Left renal cortex interstitium (tissue), 4 donors: ENCODE measurements around the gene TNN. TPM values are rescaled to one million over a fixed set of nuclear protein-coding genes. Genes with fewer than 3 reads are reported as not detected.
"Not testable (repeated sequence)": the region's sequence is repeated elsewhere in the genome, so short reads cannot be mapped to it uniquely, and the experiment has no call there.

Experiments used
- DNase-seq, 4 donors: peaks; one replicate each; pipeline ENCODE4 v3.0.0-alpha.2; 2013; ENCODE audit warnings: low read depth in 4 of 4, low spot score in 2 of 4, missing footprints in 1 of 4
- polyA plus RNA-seq, 4 donors: library from polyadenylated mRNA; unstranded; fragments of 120-200 nt; gene quantifications; one replicate each; pipeline ENCODE4 v1.2.1, GENCODE V29; 2013; ENCODE audit not compliant: insufficient read length in 4 of 4

The TNN gene, protein sequence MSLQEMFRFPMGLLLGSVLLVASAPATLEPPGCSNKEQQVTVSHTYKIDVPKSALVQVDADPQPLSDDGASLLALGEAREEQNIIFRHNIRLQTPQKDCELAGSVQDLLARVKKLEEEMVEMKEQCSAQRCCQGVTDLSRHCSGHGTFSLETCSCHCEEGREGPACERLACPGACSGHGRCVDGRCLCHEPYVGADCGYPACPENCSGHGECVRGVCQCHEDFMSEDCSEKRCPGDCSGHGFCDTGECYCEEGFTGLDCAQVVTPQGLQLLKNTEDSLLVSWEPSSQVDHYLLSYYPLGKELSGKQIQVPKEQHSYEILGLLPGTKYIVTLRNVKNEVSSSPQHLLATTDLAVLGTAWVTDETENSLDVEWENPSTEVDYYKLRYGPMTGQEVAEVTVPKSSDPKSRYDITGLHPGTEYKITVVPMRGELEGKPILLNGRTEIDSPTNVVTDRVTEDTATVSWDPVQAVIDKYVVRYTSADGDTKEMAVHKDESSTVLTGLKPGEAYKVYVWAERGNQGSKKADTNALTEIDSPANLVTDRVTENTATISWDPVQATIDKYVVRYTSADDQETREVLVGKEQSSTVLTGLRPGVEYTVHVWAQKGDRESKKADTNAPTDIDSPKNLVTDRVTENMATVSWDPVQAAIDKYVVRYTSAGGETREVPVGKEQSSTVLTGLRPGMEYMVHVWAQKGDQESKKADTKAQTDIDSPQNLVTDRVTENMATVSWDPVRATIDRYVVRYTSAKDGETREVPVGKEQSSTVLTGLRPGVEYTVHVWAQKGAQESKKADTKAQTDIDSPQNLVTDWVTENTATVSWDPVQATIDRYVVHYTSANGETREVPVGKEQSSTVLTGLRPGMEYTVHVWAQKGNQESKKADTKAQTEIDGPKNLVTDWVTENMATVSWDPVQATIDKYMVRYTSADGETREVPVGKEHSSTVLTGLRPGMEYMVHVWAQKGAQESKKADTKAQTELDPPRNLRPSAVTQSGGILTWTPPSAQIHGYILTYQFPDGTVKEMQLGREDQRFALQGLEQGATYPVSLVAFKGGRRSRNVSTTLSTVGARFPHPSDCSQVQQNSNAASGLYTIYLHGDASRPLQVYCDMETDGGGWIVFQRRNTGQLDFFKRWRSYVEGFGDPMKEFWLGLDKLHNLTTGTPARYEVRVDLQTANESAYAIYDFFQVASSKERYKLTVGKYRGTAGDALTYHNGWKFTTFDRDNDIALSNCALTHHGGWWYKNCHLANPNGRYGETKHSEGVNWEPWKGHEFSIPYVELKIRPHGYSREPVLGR (N-terminal part only)
- 1 to 10 TPM; 2.4 to 3.0 (median 2.9) TPM for polyA plus RNA-seq

DNA sequence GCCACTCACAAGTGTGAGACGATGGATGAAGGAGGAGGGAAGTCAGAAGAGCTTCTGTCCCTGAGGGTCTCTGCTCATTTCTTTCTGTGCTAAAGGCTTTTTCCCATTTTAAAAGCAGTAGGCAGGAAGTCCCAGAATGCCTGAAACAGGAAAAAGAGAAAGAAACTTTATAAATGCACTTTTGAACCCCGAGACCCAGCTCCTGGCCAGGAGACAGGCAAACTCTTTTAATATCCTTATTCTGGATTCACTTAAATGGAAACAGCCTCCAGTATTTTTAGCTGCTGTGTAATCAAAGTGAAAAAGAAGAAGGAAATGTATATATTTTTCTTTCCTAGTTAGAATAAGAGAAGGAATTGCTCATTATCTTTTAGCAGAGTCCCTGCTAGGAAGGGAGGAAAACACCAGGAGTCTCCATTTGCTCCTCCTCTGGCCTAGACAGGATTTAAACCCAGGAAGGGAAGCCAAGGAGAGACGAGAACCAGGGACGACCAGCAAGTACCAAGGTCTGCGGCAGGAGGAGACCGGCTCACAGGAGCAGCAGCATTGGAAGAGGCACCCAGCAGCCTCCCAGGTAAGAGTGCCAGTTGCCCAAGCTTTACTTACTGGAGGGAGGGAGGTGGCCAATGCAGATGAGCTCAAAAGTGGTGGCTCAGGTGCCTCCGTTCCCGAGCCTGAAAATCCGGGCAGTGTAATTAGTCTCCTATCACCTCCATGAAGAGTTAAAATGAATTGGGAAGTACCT lies at the start of gene TNN:
TSS of gene TNN (plus strand) at position 472 of the 745 bp plus-strand sequence. CDS start 9,586 bp downstream, outside the sequence.
- DNase-seq: no peak

DNA sequence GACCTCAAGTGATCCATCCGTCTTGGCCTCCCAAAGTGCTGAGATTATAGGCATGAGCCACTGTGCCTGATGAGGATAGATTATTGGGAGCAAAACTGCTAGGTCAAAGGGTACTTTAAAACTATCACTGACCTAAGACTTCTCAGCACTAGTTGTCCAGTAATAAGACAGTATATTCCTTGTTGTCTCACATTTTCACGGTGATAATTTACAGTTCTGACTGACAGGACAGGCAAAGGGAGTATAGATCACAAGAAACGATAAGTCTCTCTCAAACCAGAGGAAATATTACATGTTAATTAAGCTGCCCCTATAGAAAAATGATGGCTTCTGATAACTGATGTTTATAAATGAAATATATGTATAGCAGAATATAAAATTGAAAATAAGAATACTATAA lies 48.1 kb upstream of the TNN start:
- DNase-seq: no peak

DNA sequence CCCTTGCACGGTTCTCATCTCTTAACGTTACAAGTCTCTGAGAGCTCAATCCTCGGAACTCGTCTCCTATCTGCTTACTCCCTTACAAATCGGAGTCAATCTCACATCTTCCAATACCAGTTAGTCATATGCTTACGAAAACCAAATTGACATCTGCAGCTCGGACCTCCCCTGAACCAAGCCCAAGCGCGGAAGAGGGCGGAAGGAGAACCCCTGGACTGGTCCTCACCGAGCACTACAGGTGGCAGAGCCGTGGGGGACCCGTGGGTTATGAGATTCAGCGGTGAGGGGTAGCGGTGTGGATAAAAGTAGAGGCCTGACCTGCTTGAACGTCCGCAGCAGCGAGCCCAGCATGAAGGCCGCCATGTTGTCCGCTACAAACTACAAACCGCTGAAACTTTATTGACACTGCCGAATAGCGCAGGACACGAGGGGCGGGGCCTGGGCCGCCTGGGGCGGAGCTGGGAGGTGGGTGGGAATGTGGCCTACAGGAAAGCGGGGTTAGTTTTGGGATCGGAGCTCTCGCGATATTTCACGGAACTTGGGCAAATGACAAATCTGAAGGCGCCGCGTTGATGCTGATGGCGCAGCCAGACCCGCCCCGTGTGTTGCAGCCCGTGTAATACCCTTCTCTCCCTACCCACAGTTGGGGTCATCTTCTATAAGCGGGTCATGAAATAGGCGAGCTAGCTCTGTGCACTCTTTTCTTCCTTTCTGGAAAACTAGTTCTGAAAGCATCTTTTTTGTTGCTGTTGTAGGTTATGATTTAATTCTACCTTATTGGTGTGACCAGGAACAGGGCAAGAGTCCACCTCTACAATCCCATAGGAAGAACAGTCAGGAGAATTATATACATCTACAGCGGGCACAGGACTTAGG lies 44.4 kb upstream of the TNN start, which contains the start of gene MRPS14:
TSS of gene MRPS14 (minus strand) at position 383 of the 879 bp plus-strand sequence. CDS start at position 366, 17 bp downstream.
- peak; percentile 92 to 98 (median 98) for DNase-seq

DNA sequence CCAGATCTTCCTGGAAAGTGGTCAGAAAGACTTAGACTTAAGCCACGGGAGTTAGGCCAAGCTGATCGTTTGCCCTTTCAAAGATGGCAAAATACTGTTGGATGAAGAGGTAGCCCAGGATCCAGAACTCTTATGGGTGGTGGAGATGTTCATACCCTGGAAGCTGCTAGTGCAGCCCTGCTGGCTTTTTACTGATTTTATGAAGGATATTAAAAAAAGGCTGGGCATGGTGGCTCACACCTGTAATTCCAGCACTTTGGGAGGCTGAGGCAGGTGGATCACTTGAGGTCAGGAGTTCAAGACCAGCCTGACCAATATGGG lies 43.8 kb upstream of the TNN start:
- DNase-seq: not testable (repeated sequence)

DNA sequence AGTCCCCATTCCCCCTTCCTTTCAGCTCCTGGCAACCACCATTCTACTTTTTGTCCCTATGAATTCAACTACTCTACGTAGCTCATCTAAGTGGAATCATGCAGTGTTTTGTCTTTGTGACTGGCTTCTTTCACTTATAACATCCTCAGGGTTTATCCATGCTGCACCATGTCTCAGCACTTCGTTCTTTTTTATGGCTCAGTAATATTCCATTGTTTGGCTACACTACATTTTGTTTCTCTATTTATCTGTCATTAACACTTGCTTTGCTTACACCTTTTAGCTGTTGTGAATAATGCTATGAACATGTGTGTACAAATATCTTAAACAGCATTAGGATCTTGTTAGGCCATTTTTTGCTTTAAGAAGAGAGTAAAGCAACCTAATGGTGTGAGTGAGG lies 42.9 kb upstream of the TNN start:
- no peak for DNase-seq

DNA sequence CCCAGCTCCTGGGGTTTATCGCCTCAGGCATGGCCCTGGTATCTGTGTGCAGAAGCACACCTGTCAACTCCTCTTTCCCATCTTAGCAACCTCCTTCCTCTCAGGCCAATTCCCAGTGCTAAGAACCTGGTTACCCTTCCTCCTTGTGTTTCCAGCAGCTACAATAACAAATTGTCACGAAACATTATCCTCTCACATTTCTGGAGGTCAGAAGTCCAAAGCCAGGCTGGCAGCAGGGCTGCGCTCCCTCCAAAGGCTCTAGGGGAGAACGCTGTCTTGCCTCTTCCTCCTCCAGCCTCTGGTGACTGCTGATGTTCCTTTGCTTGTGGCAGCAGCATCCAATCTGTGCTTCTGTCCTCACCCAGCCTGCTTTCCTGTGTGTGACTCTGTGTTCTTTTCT lies 33.7 kb upstream of the TNN start:
- no peak for DNase-seq

DNA sequence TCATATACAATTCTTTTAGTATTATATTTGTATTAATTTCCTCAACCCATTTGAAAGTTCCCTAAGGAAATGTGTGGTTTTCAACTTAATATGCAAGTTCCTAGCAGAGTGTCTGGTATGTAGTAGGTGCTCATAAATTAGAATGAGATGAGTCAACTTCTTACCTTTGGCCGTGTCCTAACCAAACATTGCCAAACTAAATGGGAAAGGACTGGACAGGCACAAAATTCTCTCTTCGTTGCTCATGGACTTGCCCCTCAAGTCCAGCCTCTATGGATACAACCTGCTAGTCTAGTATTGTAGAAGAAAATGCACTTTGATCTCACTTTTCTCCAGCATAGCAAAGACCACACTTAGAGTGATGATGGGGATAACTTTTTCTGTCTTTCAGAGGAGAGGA lies 32.9 kb upstream of the TNN start:
- no peak for DNase-seq

DNA sequence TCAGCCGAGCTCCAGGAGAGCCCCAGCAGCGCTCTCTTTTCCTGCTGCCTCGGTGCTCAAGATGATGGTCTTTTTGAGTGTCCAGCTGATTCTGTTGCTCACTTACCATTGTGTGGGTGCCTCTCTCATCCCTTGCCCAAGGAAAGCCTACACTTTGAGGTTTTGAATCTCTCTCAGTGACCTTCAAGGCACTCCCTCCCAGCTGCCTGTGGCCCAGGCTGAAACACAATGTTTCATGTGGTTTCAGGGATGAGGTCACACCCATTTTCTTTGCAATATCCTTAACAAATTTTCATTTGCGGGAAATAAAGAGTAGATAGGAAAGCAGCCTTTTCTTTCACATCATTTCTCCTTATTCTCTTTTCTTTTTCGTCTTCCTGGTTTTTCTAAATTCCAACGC lies 31.8 kb upstream of the TNN start:
- no peak for DNase-seq

DNA sequence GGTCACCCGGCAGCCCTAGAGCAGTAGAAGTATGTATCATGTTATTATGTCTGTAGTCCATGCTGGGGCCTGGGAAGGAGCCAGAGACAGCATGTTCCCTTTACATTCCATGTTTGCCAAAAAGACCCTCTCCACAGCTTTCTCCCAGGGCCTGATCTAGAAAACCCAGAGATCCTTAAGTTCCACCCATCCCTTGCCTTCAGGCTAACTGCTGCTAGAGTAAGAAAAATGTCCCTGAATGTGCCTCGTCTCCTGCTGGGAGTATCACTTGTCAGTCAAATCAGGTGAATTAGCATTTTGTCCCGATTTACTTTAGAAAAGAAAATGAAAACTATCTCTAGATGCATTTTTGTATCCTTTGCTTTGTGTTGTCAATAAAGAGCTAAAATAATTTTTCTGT lies 31.2 kb upstream of the TNN start:
- no peak for DNase-seq

DNA sequence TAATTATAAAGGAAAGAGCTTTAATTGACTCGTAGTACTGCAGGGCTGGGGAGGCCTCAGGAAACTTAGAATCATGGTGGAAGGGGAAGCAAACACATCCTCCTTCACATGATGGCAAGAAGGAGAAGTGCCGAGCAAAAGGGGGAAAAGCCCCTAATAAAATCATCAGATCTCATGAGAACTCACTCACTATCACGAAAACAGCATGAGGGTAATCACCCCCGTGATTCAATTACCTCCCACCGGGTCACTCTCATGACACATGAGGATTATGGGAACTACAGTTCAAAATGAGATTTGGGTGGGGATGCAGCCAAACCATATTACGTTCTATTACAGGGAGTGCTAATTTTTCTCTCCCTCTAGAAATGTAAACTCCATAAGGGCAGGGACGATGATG lies 30.2 kb upstream of the TNN start:
- no peak for DNase-seq

DNA sequence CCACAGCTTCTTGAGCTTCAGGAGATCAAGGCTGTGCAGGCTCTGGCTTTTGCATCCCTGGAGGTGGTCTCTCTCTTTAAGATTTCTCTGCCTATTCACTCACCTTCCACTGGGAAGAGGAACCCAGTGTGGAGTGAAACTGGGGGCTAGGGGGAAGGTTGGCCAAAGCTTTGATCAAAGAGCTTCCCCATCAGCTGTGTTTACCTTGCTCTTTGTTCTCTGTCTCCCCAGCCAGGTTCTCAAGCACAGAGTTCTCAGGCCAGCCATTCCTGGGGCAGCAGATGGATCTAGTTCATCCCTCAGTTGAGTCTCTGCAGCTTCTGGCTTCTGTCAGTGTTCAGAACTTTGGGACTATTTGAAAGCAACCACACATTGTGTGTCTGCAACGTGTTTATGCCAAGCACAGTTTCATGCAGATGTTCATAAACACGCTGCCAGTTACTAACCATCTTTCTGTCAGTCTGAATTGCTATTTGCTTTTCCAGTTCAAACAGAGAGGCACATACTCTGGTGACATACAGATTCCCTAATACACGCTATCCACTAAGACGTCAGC lies 27.2 kb upstream of the TNN start:
- DNase-seq: no peak

DNA sequence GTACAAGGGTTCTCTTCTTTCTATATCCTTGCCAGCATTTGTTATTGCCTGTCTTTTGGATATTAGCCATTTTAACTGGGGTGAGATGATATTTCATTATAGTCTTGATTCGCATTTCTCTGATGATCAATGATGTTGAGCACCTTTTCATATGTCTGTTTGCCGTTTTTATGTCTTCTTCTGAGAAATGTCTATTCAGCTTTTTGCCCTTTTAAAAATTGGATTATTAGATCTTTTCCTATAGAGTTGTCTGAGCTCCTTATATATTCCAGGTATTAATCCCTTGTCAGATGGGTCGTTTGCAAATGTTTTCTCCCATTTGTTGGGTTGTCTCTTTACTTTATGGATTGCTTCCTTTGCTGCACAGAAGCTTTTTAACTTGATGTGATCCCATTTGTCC lies 25.0 kb upstream of the TNN start:
- DNase-seq: no peak

DNA sequence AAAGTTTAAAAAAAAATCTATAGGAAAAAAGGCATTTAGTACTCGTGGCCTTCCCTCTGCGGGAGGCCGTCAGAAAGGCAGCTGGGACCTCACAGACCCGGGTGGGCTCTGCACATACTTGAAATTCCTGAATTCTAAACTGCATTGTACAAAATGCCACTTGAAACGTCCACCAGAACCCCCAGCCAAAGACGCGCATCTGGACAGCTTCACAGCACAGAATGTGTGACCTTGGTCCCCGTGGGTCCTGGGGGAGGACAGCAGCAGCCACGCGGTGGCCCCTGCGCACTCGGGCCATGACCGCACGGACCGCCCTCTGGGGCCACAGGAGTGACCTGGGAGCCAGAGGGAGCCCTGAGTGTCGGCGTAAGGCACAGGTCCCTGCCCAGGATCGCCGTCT lies 23.8 kb upstream of the TNN start:
- no peak for DNase-seq

DNA sequence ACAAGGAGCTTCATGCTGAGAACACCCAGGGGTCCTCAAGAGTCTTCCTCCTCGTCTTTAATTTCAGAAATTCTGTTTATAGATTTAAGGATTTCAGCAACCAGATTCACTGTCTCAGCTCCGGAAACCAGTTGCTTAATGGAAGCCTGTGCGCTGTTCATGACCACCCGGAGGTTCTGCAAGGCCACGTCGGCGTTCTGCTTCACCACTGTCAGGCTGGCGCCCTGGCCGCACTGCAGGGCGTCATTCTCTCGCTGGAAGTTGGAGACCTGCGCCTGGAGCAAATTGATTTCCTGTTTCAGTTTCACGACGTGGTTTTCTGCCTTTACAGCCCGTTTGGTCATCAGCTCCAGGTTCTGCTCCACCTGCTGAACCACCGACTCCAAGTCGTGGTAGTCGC lies 23.0 kb upstream of the TNN start:
- DNase-seq: not testable (repeated sequence)

DNA sequence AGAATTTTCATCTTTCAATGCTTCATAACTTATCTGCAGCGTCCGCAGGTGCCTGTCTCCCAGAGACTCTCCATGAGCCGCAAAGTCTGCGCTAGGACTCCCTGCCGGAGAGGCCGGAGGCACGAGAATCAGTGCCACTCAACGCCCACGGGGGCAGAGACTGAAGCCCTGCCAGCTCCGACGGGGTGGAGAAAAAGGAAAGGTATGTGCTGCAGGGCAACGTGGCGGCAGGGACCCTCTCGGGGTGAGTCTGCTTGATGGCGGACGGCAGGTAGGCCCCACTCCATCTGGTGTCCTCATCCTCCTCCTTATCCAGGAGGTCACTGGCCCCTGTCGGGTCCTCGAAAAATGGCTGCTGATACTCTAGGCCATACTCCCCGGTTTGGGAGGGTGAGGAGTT lies 22.5 kb upstream of the TNN start:
- DNase-seq: no peak

DNA sequence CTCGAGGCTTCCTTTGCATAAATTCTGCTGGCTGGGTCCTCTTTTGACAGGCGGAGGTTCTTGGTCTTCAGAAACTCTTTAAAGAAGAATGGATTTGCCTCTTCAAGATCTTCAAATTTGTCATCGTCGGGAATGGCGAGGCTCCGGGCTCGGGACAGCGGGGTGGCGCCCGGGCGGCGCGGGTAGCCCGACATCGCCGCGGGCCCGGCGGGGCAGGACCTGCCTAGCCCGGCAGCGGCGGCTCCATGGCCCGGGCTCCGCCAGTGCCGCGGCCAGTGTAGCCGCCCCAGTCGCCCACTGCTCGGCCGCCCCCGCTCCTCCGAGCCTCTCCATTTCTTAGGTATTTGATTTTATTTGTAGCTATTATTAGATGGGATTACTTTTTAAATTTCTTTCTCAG lies 22.1 kb upstream of the TNN start:
- no peak for DNase-seq

DNA sequence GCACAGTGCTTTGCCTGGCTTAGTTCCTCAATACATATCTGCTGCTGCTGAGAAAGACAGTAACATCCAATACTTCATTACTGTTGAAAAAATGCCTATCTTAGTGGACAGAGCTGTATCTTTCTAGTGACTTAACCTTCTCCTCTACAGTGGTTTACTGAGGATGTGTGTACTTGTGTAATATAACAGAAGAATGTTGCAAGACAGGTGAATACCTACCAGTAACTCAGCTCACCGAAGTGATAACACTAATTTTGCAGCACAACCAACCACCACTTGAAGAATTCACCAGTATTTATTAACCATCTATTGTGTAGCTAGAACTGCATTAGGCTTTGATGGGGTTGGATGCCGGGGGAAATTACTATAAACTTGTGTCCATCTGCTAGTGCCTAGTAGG lies 16.6 kb upstream of the TNN start:
- no peak for DNase-seq

DNA sequence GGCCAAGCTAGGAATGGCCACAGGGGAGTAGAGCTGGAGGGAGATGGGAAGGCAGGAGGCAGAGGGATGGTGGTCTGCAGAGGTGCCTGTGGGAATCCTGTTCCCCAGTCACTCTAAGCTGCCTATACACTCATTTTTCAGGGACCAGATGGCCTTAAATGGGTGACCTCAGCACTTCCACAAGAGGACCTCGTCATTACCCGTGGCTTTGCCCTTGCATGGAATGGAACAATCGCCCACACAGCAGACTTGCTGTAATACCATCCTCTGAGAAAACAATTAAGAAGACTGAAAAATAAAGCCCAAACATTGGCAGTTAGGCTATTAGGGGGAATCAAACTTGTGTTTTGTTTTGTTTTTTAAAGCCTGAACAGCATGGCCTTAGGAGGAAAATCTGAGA lies 12.9 kb upstream of the TNN start:
- no peak for DNase-seq

DNA sequence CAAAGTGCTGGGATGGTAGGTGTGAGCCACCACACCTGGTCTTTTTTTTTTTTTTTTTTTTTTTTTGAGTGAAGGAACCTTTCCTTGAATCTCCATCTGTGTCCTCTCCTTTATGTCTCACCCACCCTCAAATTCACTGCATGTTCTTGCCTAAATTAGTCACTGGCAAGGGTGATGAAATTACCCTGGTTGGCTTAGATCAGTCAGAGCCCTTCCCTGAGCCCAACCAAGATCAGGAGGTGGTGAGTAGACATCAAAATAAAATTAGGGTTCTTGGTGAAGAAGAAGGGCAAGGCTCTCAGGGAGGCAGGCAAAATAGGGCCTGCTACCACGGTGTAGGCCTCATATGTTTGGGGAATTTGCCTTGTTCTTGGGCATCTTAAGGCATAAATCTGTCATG lies 5.3 kb upstream of the TNN start:
- DNase-seq: no peak
